GM21390 (cell line): ENCODE data around the gene SLC12A9.

Experiments used
- ATAC-seq: cut with Tn5 transposase; IDR thresholded peaks from one replicate; pipeline ENCODE4 v1.9.1; 2021; ENCODE audit not compliant: unreplicated experiment

The SLC12A9 gene

DNA sequence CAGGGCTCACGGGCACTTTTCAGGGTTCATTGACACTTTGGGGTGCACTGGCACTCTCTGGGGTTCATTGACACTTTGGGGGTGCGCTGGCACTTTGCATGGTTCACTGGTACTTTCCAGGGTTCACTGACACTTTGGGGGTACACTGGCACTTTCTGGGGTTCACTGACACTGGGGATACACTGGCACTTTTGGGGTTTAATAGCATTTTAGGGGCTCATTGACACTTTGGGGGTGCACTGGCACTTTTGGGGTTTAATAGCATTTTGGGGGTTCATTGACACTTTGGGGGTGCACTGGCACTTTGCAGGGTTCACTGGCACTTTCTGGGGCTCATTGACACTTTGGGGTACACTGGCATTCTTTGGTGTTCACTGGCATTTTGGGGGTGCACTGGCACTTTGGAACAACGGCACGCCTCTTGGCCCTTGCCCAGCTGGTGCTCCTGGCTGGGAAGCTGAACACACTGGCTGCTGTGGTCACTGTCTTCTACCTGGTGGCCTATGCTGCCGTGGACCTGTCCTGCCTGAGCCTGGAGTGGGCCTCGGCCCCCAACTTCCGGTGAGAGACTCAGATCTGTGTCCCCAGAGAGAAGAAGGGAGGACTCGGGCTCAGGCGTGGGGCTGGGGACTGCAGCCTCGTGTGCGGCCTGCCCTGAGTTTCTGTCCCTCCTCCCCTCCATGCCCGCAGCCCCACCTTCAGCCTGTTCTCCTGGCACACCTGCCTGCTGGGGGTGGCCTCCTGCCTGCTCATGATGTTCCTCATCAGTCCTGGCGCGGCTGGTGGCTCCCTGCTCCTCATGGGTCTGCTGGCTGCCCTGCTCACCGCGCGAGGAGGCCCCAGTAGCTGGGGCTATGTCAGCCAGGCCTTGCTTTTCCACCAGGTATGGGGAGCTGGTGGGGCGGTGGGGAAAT is 8.4 kb downstream of the SLC12A9 start:
- no peak for ATAC-seq

DNA sequence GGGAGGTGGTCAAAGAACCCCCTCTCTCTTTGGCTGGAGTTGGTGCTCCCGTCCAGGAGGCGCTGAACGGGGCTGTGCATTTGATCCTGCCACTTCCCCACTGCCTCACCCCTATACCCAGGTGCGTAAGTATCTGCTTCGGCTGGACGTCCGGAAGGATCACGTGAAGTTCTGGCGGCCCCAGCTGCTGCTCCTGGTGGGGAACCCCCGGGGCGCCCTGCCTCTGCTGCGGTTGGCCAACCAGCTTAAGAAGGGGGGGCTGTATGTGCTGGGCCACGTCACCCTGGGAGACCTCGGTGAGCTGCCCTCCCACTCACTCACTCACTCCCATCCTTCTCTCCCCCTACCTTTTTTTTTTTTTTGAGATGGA is 9.1 kb downstream of the SLC12A9 start:
- ATAC-seq, result no peak

DNA sequence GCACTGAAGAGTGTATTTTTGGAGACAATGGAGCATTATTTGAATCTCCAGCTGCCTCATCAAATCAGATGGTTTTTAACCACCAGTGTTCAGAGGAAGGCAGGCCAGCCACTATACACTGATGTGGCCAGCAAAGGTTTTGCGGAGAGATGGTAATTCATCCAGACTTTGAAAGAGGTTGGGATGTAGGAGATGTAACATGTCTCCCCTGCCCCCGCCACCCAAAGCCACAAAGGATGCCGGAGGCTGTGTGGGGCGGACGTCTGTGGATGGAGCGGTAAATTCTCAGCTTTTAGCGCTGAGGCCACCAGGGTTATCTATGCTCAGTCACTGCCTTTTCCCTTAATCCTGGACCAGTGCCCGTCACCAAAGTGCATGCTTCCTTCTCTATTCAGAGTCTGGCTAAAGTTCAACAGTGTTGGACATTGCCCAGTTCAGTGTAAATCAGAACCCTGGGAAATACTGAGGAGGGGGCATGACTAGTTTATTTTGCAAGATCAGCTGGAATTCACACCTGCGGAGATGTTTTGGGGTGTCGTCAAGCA is 11.0 kb downstream of the SLC12A9 start:
- no peak for ATAC-seq

DNA sequence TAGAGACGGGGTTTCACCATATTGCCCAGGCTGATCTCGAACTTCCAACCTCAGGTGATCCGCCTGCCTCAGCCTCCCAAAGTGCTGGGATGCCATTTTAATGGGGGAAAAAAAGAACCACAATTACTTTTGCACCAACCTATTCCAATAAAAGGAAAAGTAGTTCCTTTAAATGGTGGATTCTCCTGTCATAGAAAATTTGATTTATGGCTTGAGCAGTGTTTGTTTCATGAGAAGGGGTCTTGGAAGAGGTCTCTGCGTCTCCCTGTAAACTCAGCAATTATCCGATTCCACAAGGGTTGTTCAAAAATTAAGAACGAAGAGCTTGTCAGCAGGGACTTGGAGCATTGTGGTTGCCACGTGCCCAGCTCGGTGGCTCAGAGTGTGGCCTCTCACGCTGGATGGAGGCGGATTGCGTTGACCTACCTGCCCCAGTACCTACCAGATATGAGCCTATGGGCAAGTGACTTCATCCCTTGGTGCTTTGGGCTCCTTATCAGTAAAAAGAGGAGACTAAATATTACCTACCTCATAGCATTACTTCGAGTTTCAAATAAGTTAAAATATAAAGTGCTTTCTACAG is 11.8 kb downstream of the SLC12A9 start:
- ATAC-seq, result no peak

DNA sequence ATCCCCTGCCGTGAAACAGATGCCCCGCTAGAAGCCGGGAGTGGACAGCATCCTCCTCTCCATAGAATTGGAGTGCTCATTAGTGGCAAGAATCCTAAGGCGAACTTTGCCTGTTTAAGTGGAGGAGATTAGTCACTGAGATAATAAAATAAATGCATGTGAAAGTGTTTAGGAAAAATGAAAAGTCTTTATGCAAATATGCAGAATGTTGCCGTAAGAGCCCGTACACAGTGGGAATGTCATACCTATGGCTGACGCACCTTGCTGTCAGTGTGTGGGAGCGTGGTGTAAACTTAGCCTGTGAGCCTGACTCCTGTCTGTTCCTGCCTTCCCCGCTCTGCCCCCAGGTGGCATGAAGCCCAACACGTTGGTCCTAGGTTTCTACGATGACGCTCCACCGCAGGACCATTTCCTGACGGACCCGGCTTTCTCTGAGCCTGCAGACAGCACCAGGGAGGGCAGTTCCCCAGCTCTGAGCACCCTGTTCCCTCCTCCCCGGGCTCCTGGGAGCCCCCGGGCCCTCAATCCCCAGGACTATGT is 12.9 kb downstream of the SLC12A9 start:
- ATAC-seq, result no peak

DNA sequence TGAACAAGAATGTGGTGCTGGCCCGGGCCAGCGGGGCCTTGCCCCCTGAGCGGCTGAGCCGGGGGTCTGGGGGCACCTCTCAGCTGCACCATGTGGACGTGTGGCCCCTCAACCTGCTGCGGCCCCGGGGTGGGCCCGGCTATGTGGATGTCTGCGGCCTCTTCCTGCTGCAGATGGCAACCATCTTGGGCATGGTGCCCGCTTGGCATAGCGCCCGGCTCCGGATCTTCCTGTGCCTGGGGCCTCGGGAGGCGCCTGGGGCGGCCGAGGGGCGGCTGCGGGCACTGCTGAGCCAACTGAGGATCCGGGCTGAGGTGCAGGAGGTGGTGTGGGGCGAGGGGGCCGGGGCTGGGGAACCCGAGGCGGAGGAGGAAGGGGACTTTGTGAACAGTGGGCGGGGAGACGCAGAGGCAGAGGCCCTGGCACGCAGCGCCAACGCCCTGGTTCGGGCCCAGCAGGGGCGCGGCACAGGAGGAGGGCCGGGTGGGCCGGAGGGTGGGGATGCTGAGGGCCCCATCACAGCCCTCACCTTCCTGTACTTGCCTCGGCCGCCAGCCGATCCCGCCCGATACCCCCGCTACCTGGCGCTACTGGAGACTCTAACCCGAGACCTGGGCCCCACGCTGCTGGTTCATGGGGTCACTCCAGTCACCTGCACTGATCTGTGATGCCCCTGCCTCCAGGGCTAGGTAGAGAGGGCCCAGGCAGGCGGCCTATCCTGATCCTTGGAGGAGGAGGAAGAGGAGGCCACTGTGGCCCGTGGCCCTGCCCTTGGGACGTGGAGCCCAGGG is 13.6 kb downstream of the SLC12A9 start:
- peak; percentile 8 for ATAC-seq

DNA sequence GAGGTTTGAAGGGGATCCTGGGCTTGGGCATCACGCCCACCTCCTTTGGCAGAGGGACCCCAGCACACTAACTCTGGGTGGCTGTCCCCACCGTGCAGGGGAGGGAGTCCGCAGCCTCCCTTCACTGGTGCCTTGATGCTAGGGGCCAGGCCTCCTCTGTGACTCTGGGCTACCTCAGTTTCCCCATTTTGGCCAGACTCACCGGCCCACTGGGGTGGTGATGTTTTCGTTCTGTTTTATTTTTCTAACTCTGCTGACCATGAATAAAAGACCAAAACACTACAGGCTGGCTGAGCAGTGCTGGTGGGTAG is 14.2 kb downstream of the SLC12A9 start:
- ATAC-seq, result no peak

DNA sequence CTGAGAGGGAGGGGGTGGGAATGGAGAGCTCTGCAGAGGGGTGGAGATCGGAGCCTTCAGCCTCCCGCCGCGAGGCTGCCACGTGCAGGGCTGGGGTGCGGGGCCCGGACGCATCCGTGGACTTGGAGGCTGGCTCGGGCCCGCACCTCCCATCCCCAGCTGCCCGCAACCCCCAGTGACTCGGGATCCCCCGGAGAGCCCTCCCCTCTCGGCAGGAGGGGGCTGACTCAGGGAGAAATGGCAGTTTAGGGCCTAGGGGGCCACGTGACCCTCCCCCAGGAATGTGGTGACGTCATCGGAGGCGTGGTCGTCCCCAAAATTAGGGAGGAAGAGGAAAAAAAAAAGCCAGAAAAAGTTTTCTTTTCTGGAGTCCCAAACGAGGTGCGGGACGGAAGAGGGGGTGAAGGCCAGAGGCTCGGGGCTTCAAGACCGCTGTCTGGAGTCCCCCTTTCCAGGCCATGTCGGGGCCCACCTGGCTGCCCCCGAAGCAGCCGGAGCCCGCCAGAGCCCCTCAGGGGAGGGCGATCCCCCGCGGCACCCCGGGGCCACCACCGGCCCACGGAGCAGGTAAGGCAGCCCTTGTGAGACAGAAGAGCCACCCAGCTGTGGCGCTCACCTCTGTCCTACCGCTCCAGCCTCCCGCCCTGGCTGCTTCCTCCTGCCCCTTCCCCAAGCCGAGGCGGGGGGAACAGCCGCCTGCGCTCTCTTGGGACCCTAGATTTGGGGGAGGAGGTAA is 14.7 kb downstream of the SLC12A9 start, which contains the start of gene TRIP6:
TSS of gene TRIP6 (plus strand) at position 348 of the 736 bp plus-strand sequence. CDS start at position 459, 111 bp downstream.
- ATAC-seq, result peak; percentile 37

DNA sequence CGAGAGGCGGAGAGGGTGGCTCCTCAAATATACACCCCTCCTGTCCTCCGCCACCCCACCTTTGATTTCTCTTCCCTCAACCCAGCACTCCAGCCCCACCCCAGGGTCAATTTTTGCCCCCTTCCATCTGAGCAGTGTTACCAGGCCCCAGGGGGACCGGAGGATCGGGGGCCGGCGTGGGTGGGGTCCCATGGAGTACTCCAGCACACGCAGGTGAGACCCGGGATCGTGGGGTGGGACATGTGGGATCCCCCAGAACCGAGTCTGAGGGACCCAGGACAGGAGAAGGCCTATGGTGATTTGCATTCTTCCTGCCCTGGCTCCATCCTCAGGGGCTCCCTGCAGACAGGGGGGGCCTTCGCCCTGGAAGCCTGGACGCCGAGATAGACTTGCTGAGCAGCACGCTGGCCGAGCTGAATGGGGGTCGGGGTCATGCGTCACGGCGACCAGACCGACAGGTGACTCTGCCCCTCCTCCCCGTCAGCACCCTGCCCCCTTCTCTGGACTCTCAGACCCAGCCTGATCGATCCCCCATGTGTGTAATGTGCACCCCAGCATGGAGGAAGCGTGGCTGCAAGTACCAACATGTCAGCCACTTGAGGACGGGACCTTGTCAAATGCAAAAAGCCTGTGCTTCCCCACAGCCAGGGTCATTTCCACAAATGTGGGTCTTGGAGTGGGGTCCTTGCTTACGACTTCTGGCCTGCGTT is 15.4 kb downstream of the SLC12A9 start:
- no peak for ATAC-seq

DNA sequence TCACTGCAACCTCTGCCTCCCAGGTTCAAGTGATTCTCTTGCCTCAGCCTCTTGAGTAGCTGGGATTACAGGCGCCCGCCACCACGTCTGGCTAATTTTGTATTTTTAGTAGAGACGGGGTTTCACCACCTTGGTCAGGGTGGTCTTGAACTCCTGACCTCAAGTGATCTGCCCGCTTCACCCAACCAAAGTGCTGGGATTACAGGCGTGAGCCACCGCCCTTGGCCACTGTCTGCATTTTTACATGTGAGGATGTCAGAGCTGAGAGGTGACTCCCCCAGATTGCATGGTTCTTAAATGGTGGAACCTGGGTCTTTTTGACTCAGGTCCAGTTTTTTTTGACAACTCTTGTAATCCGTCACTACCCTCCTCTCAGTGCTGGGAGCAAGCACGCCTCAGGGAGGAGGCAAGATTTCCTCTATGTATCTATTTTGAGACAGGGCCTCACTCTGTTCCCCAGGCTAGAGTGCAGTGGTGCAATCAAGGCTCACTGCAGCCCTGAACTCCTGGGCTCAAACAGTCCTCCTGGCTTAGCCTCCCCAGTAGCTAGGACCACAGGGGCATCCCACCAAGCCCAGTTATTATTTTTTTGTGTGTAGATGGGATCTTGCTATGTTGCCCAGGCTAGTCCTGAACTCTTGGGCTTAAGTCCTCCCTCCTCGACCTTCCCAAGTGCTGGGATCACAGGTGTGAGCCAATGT is 21.2 kb downstream of the SLC12A9 start:
- no peak for ATAC-seq

DNA sequence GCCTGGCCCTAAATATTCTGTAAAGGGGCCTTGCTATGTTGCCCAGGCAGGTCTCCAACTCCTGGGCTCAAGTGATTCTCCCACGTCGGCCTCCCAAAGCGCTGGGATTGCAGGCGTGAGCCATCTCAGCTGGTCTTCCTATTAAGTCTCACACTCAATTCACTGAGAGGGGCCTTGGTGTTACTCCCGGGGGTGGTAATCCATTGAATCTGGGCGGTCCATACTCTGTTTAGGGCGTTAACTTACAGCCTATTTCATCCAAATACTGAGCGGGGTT is 21.7 kb downstream of the SLC12A9 start:
- ATAC-seq, result no peak

DNA sequence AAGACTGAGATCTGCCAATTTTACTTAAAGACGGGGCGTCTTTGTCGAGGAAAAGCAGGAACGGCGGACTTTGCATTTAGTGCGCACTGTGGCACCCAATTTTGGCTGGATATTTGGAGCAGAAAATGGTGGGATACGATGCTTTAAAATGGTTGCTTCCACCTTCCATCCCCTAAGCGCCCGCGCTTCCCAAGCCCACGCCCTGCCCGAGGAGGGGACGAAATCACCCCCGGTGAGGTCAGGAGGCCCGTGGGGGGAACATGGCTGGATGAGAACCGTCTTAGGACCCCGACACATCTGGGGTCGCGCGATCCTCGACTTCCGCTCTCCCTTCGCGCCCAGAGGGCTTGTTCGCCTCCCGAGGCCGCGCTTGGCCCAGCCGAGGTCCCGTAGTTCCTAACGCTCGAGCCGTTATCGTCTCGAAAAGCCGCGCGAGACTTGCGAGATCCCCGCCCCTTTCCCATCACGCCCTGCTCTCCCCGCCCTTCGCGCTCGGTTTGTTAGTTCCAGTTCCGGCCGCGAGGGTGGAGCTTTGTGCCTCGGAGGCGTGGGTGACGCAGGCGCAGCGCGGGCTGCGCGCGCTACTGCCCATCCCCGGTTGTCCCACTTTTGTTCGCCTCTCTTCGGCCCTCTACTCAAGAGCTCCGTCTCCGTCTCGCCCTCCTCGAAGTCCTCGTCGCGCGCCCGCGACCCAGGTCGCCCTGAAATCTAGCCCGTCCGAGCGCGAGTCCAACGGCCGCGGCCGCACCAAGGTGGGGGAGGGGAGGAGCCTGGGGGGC is 22.3 kb downstream of the SLC12A9 start, which contains the start of gene SRRT:
TSS of gene SRRT (plus strand) at position 527 of the 779 bp plus-strand sequence. CDS start 488 bp downstream, outside the sequence.
- peak; percentile 86 for ATAC-seq

DNA sequence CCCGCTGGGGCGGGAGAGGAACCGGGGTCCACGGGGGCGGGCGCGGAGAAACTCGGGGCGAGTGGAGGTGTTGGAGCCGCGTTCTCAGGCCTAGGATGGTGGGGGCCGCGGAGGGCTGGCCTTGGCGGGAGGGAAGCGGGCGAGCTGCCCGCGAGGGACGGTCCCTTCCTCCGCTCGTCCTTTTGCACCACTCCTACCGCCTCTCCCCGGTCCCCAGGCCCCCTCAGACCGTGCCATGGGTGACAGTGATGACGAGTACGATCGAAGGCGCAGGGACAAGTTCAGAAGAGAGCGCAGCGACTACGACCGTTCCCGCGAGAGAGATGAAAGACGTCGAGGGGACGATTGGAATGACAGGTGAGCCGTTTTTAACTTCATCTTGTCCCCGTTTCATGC is 22.8 kb downstream of the SLC12A9 start:
- peak; percentile 30 for ATAC-seq

DNA sequence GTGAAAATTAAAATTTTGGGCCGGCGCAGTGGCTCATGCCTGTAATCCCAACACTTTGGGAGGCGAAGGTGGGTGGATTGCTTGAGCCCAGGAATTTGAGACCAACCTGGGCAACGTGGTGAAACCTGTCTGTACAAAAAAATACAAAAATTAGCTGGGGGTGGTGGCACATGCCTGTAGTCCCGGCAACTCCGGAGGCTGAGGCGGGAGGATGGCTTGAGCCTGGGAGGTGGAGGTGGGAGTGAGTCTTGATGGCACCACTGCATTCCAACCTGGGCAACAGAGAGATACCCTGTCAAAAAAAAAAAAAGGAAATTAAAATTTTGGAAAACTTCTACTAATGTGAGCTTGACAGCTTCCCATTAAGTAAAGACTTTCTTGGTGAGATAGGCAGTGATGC is 25.5 kb downstream of the SLC12A9 start:
- ATAC-seq, result no peak

DNA sequence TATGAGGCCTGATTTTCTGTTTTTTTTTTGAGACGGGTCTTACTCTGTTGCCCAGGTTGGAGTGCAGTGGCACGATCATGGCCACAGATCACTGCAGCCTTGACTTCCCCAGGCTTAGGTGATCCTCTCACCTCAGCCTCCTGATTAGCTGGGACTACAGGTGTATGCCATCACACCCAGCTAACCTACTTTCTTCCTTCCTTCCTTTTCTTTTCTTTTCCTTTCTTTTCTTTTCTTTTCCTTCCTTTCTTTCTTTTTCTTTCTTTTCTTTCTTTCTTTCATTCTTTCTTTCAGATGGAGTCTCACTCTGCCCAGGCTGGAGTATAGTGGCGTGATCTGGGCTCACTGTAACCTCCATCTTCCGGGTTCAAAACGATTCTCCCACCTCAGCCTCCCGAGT is 26.2 kb downstream of the SLC12A9 start:
- no peak for ATAC-seq

DNA sequence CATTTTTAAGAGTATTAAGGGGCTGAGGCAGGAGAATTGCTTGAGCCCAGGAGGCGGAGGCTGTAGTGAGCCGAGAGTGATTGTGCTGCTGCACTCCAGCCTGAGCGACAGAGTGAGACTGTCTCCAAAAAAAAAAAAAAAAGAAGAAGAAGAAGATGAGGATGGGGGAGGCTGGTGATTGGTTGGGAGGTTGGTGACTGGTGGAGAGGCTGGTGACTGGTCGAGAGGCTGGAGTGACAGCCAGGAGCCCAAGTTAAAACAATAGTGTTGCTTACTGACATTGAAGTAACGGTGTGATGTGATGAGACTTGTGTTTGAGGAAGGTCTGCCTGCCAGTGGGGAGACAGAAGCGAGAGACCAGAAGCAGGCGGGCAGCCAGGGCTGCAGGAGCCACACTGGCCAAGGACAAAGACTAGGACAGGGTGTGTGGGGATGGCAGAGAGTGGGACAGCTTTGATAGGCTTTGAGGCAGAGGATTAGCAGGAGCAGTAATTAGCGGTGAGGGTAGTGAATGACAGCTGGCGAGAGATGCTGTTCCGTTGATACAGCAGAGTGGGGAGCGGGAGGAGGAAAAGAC is 27.3 kb downstream of the SLC12A9 start:
- no peak for ATAC-seq

DNA sequence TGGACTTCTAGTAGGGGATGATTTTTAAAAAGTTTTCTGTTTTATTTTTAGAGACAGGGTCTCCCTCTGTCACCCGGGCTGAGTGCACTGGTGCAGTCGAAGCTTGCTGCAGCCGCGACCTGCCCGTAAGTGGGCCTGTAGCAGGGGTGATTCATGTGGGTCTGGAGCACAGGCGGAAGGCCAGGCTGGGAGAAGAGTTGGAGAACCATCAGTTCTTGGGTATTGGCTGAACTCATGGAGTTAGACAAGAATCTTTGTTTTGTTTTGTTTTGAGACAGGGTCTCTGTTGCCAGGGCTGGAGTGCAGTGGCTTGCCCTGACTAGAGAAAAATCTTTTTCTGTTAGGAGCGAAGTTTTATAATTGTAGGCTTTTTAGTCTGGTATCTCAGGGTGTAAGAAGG is 28.1 kb downstream of the SLC12A9 start:
- no peak for ATAC-seq

DNA sequence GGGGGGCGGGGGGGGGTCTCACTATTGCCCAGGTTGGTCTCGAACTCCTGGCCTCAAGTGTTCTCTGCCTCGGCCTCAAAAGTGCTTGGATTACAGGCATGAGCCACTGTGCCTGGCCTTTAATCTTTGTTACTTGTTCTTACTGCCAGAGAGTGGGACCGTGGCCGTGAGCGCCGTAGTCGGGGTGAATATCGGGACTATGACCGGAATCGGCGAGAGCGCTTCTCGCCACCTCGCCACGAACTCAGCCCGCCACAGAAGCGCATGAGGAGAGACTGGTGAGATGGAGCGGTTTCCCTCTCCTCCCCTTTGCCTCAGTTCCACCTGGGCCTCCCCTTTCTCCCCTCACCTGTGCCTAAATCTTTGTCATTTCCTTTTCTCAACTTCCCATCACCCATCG is 28.6 kb downstream of the SLC12A9 start:
- no peak for ATAC-seq
